A549 (cell line): ENCODE measurements around the gene LRIG2.

Experiments used
- PHF8 ChIP-seq: fragments of 200-600 bp; sonication (generic); IDR thresholded peaks from 2 replicates; pipeline ENCODE4 v1.6.1; 2016; ENCODE audit warnings: low read depth, mild to moderate bottlenecking, antibody characterized with exemption, moderate library complexity, borderline replicate concordance
- RNF2 ChIP-seq: fragments of 200-600 bp; sonication (generic); IDR thresholded peaks from 2 replicates; pipeline ENCODE4 v1.6.1; 2016; ENCODE audit warnings: low read depth, mild to moderate bottlenecking, antibody characterized with exemption, moderate library complexity, borderline replicate concordance

DNA sequence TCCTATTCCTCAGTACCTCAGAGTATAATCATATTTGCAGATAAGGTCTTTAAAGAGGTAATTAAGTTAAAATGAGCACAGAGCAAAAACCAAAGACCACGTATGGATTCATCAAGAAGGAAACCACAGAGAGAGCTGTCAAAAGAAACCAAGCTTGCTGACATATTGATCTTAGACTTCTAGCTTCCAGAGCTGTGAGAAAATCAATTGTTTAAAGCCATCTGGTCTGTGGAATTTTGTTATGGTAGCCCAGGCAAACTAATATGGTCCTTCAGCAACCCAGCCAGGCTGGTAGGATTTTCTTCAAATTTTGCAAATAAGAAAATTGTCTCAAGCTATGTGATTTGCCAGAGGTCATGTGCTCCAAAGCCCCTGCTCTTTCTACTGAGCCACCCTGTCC is 62.5 kb downstream of the LRIG2 start:
- TF ChIP-seq PHF8 (no peak), RNF2 (no peak)
